ENCODE measurements around the gene SLC34A2.

SLC34A2 gene

DNA sequence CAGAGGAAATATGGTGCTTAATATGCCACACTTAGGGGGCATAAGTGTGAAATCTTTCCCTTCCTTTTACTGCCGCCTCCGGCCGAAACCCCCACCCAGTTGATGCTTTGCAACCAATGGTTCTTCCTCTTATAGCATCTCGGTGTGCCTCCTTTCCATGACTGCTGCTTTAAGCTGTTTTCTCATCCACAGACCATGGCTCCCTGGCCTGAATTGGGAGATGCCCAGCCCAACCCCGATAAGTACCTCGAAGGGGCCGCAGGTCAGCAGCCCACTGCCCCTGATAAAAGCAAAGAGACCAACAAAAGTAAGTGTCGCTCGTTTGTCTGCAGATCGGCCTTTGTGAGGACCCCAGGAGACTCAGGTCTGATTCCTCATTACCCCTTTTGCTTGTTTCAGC, 6.7 kb downstream of the SLC34A2 start:
- no peak for DNase-seq

DNA sequence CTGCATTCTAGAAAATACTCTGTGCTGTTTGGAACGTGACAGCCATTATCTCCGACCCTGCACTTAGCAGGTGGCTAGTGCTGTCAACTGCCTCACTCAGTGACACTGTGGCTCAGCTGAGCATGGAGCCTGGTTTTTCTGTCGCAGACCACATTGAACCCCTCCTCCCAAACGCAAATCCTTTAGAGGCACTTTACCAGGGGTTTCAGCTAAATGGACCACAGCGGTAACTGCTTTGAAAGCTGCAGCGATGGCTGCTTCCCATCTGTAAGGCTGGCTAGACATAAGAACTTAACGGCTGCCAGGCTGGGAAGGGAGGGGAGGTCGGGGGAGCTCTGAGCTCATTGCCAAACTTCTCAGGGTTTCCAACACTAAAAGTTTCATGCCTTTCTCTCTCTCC, 8.1 kb downstream of the SLC34A2 start:
- DNase-seq: no peak

DNA sequence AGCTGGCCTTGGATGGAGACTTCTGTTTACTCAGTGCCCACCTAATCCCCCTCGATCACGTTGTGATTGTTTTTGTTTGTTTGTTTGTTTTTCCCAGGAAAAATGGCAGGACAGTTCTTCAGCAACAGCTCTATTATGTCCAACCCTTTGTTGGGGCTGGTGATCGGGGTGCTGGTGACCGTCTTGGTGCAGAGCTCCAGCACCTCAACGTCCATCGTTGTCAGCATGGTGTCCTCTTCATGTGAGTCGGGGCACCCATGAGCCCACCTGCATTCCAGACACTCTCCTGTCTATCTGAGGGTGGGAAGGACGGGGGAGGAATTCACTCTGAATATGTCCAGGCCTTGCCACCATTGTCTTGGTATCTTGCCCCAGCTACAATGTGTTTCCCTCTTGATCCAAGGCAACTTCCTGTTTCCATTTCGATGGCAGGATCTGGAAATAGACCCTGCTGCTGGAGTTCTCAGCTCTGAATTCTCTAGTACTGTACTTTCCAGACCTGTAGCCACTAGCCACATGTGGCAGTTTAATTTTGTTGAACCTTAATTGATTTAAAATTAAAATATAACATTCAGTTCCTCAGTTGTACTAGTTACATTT, 10.5 kb downstream of the SLC34A2 start:
- no peak for DNase-seq

DNA sequence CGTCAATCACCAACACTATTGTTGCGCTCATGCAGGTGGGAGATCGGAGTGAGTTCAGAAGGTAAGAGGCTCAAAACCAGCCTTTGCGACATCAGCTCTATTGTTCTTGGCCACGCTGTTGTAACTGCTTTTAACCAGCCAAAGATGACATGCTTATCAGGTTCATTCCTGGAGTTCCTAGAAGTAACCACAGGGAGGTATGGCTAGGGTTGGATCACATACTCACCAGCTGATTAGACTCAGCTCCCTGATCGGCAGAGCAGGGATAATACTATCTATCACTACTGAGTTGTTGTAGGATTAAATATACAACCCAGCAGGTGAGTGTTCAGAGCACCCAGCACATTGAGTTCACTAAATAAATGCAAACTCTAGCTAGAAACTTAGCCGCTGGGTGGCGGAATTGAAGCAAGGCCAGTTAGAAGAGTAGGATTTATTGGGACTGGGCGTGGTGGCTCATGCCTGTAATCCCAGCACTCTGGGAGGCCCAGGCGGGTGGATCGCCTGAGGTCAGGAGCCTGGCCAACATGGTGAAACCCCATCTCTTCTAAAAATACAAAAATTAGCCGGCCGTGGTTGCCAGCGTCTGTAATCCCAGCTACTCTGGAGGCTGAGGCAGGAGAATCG, 12.4 kb downstream of the SLC34A2 start:
- DNase-seq: no peak

DNA sequence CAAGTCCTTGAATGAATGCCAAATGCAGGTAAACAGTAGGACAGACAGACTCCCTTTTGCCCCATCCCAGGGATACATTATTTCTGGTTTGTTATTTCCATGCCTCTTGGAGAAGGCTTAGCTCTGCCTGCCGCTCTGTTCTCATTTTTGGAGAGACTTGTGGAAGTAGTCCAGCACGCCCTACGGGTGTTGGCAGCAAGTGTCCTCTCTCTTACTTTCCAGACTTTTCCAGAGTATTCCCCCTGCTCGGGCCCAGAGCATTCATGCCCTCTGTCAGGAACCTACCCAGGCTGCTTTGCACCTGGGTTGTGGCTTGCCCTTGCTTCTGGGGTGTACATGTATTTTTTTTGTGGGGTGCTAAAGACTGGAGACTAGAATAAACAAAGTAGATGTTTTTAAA, 15.3 kb downstream of the SLC34A2 start:
- no peak for DNase-seq

DNA sequence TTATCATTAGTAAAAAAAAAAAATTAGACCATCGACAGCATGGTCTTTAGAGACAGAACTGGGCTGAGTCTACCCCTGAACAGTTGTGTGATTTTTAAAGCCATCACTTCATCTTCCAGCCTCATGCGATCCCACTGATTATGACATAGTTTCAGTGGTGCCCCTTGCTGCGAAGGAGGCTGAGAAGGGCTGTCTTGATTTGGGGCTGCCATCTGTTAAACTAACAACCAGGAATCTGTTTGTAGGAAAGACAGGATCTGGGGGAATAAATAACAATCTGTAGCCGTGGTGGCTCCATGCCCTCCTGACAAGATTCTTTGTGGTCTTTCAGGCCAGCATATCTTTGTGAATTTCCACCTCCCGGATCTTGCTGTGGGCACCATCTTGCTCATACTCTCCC, 17.1 kb downstream of the SLC34A2 start:
- no peak for DNase-seq

DNA sequence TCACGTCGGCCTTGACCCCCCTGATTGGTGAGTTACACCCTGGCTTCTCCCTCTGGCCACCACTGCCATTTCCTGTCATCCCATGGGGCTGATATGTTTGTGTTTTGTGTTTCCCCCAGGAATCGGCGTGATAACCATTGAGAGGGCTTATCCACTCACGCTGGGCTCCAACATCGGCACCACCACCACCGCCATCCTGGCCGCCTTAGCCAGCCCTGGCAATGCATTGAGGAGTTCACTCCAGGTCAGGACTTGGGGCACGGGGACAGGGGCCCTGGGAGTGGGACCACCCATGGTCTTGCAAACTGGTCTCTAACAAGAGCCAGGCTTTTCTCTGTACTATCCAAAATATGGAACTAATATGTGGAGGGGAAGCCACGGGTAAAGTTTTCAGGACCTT, 18.7 kb downstream of the SLC34A2 start:
- DNase-seq: no peak

DNA sequence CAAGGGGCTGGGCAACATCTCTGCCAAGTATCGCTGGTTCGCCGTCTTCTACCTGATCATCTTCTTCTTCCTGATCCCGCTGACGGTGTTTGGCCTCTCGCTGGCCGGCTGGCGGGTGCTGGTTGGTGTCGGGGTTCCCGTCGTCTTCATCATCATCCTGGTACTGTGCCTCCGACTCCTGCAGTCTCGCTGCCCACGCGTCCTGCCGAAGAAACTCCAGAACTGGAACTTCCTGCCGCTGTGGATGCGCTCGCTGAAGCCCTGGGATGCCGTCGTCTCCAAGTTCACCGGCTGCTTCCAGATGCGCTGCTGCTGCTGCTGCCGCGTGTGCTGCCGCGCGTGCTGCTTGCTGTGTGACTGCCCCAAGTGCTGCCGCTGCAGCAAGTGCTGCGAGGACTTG, 20.6 kb downstream of the SLC34A2 start:
- no peak for DNase-seq

DNA sequence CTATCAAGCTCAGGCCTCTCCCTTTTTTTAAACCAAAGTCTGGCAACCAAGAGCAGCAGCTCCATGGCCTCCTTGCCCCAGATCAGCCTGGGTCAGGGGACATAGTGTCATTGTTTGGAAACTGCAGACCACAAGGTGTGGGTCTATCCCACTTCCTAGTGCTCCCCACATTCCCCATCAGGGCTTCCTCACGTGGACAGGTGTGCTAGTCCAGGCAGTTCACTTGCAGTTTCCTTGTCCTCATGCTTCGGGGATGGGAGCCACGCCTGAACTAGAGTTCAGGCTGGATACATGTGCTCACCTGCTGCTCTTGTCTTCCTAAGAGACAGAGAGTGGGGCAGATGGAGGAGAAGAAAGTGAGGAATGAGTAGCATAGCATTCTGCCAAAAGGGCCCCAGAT, 21.5 kb downstream of the SLC34A2 start:
- DNase-seq: no peak

DNA sequence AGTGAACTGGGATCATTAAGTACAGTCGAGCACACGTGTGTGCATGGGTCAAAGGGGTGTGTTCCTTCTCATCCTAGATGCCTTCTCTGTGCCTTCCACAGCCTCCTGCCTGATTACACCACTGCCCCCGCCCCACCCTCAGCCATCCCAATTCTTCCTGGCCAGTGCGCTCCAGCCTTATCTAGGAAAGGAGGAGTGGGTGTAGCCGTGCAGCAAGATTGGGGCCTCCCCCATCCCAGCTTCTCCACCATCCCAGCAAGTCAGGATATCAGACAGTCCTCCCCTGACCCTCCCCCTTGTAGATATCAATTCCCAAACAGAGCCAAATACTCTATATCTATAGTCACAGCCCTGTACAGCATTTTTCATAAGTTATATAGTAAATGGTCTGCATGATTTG, 22.3 kb downstream of the SLC34A2 start:
- DNase-seq: no peak

DNA sequence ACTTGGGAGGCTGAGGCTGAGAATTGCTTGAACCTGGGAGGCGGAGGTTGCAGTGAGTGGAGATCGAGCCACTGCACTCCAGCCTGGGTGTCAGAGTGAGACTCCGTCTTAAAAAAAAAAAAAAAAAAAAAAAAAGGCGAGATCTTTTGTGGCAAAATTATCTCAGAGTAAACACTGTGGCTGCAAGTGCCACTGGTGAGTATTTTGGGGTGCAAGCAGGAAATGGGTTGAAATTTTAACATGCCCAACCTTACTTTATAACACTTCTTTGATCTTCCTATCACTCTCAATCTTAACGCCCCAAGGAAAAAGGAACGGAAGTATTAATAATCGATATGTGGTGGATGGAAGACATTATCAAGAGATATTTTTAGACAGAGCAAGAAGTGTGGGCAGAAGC, 32.1 kb downstream of the SLC34A2 start:
- DNase-seq: no peak

DNA sequence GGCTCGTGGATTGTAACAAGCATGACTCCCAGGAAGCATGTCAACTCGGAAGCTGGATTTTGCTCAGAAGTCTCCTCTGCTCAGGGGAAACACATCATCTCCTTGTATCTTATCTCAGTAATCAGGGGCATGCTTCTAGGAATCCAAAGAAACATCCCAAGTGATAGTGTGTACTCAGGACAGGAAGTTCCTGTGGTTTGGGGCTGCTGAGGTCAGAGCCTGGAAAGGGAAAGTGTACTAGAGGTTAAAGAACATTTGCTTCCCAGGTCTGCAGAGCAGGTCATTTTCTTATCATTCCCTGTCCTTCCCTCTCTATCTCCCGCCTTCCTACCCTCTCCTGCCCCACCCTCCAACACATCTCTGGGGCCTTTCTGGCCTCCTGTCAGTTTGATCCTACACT, 38.8 kb downstream of the SLC34A2 start:
- no peak for DNase-seq

DNA sequence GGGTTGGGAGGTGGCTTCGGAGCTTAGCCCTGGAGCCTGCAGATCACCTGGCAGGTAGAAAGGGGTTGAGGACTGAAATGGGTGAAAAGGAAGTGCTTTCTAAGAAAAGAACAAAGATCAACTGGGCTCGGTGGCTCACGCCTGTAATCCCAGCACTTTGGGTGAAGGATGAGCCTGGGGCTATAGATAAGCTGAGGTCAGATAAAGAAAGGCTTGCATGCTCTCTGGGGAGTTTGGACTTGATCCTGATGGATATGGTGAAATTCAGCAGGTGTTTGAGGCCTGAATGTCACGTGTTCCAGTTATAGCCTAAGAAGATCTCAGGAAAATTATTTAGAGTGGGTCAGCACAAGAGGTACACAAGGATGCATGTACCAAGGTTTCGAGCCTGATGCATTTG, 40.8 kb downstream of the SLC34A2 start:
- DNase-seq: no peak

DNA sequence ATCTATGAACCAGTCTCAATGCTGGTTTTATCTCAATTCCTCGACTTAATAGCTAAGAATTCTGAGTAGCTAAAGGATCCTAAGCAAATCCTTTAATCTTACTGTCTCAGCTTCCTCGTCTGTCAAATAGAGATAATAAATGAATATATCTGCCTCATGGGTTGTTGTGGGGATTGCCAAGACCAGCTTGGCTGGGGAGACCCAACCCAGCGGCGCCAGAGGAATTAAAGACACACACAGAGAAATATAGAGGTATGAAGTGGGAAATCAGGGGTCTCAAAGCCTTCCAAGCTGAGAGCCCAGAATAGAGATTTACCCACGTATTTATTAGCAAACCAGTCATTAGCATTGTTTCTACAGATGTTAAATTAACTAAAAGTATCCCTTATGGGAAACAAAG, 41.9 kb downstream of the SLC34A2 start:
- no peak for DNase-seq

DNA sequence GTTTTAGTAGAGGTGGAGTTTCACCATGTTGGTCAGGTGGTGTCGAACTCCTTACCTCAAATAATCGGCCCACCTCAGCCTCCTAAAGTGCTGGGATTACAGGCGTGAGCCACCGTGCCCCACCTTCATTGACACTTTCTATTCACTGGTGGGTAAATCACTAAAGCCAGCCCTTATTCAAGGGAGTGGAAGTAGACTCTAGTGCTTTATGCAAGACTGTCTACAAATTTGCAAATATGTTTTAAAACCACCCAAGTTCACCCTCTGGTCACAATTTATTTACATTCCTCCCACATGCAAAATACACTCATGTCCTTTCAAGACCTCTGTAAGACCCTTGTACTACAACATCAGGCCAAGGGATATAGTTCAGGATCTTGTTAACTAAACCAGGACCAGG, 45.0 kb downstream of the SLC34A2 start:
- DNase-seq: no peak

DNA sequence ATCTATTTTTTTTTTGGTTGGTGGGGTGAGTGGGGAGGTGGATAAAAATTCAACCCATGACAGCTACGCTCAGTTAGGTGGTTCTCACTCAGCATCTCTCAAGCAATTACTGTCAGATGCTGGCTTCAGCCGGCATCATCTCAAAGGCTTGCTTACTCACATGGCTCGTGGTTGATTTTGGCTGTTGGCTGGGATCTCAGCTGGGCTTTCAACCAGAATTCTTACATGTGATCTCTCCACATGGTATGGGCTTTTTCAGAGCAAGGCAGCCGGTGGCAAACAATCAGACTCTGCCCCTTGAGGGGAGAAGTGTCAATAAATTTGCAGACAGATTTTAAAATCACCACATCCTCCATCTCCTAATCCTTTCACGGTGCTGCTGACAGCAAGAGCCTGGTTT, 47.2 kb downstream of the SLC34A2 start:
- DNase-seq: no peak

DNA sequence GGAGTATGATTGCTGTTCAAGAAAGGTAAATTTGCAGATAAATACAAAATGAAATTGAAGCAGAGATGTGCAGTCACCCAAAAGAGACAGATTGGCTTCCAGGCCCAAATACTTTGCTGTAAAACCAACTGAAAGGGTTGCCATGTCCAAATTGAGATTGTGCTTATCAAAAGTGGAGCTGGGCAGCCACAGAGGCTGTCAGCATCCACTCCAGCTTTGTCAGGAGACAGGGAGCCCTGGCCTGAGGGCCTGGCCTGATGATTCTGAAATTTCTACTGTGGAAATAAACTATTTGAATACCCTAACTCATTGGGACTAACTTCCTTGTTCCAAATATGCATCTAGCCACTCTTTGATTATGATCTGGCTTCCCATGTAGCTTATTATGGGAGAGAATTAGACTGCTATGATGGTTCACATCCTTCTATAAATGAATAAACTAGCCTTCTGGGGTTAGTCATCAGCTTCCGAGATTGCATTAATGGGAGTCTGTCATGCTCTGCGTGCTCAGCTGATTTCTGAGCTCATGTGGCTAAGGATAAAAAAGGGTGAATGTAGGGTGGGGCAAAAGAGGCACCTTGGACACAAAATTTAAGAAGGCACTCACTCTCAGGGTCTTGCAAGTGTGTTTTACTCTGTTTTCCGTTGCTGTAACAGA, 48.2 kb downstream of the SLC34A2 start:
- DNase-seq: no peak

DNA sequence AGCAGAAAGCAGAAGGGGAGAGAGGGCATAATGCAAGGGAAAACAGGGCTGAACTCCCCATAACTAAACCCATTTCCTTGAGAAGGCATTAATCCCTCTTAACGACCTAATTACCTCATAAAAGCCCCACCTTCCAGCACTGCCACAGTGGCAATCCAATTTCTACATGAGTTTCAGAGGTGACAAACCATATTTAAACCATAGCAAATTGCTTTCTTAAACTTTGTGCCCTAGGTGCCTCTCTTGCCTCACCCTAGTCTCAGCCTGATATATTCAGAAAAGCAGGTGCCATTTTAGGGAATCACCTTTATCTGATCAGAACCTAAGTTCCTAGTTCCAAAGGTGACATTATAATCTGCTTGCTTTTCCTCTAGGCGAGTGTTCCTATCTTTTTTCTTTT, 48.9 kb downstream of the SLC34A2 start:
- DNase-seq: no peak

DNA sequence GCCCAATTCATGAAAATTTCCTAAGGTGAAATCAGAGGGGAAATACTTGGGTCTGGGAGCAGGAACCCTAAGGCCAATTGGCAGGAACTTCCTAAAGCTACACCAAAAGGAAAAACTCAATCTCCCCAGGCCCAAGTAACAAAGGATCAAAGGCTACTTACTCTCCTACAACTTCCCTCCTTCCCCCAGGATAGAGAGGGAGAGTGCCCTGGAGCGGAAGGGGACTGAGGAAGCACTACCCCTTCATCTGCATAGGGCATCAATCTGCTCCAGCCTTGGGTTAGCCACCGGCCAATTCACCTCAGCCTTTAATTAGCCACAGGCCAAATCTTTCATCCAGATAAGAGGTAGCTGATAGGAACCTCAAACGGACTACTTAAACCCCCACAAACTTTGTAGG, 55.0 kb downstream of the SLC34A2 start:
- DNase-seq: no peak

DNA sequence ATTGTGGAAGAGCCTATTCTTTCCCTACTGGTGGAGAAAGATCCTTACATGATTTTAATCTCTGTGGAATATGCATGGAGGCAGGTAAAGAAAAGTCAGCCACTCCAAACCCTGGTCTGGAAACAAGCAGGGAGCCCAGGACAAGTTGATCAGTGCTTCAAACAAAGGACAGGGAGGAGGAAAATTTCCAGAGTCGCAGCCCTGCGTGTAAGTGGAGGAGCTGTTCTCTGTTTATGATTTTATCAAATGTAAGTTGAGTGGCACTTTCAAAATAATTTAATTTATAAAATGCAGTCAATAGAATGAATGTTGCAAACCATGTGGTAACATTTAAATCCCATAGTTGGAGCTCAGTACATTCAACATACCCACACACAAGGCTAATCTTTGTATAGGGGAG, 57.0 kb downstream of the SLC34A2 start:
- DNase-seq: no peak

DNA sequence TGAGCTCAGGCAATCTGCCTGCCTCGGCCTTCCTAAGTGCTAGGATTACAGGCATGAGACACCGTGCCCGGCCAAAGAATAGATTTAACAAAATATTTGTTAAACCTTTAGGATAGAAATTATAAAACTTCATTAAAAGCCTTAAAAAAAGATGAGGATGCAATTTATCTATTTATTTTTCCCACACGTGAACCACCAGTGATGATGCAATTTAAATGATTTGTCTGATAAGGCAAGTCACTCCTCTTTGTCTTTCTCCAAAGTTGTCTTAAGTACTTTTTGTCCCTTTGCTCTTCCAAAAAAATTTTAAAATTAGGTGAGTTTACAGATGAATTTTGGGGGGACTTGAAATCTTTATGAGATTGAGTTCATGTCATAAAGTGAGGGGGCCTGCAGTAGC, 58.2 kb downstream of the SLC34A2 start:
- DNase-seq: no peak

DNA sequence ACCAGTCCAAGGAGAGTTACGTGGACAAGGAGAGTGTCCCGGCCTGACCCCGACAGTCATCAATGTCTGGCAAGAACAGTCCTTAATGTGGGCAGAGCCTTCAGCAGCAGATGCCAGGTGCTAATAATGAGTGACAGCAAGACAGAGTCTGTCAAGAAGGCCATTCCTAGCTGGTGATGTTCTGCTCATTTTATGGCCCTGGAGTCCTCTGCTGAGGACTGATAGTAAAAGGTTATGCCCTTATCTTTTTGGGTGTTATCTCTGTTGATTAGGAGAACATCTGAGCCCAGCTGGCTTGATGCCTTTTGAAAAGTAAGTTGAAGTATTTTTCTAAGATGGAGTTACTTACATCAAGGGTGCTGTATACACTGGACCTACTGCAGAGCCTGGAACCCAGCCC, 67.3 kb downstream of the SLC34A2 start:
- no peak for DNase-seq

DNA sequence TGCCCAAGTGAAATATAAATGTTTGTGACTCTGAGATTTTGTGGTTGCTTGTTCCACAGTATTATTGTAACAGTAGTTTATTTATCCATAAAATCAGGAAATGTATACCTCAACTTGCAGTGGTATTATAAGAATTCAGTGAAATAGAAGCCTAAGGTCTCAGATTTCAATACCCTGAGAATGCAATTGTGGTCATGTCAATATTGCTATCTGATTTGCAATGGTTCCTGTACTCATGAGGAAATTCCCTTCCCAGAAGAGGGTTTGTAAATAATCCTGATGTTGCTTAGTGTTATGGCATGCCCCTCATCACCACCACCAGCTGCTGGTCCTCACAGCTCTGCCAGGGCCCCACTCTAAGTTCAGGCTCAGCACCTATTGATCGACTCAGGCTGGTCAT, 67.8 kb downstream of the SLC34A2 start:
- DNase-seq: no peak

DNA sequence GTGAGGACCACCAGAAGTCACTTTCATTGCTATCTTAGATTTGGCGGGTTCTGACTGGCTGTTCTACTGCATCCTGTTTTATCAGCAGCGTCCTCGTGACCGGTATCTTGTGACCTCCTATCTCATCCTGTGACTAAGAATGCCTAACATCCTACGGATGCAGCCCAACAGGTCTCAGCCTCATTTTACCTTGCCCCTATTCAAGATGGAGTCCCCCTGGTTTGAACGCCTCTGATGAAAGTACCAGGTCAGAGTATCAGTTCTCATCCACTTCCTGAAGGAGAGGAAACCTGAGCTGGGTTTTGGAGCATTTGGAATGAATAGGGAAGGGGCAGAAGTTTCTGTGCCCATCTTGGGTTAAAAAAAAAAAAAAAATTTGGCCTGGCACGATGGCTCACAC, 70.2 kb downstream of the SLC34A2 start:
- no peak for DNase-seq

All from SHP77 treated with DMSO at 0.1 percent for 48 hours (cell line).